Measurements from ENCODE around the gene DDX56.

DNA sequence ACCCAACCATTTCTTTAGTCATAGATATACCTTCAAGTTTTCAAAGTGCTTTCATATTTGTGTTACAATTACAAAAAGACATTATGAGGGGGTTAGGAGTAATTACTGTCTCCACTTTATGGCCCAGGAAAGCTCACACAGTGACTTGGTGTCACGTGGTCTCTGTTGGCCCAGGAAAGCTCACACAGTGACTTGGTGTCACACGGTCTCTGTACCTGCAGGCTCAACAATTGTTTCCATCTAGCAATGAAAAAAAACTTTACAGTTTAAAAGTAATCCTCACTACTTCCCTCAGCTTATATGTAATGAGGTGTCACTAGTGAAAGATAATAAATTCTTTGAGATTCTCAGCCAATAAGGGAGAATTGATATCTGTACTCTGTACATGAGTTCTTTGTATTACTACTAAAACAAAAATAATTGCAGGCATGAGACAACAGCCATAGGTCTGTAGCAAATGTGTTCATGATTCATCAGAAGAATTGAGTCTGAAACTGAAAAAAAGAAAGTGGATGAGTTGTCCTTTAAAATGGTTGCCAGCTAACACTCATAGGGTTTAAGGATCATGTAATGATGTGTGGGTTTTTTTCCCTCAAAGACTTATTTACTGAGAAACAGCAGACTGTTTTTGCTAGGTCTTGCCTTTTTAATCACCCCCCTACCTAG lies 43.6 kb upstream of the DDX56 start:
- TF ChIP-seq, protein P1, sequence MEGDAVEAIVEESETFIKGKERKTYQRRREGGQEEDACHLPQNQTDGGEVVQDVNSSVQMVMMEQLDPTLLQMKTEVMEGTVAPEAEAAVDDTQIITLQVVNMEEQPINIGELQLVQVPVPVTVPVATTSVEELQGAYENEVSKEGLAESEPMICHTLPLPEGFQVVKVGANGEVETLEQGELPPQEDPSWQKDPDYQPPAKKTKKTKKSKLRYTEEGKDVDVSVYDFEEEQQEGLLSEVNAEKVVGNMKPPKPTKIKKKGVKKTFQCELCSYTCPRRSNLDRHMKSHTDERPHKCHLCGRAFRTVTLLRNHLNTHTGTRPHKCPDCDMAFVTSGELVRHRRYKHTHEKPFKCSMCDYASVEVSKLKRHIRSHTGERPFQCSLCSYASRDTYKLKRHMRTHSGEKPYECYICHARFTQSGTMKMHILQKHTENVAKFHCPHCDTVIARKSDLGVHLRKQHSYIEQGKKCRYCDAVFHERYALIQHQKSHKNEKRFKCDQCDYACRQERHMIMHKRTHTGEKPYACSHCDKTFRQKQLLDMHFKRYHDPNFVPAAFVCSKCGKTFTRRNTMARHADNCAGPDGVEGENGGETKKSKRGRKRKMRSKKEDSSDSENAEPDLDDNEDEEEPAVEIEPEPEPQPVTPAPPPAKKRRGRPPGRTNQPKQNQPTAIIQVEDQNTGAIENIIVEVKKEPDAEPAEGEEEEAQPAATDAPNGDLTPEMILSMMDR (IDR thresholded peaks at IDR 0.05), result no peak
- TF ChIP-seq POLR2A (IDR thresholded peaks at IDR 0.05), result no peak
